GM19035 (cell line): ENCODE data around the gene ABCA5.
"Not testable (repeated sequence)": the region's sequence is repeated elsewhere in the genome, so short reads cannot be mapped to it uniquely, and the experiment has no call there.

ENCODE experiments used
- ATAC-seq: cut with Tn5 transposase; IDR thresholded peaks from one replicate; pipeline ENCODE4 v1.9.1; 2021; ENCODE audit not compliant: unreplicated experiment

ABCA5 gene

GRCh38 chr17:69213059-69213813, 113.7 kb downstream of the ABCA5 start:
- no peak for ATAC-seq

- no peak for ATAC-seq
Observed at GRCh38 chr17:69208640-69209039, 118.3 kb downstream of the ABCA5 start.

- no peak for ATAC-seq
Observed at GRCh38 chr17:69207151-69207550, 119.8 kb downstream of the ABCA5 start.

- ATAC-seq, result no peak
Observed at GRCh38 chr17:69198238-69198637, 128.7 kb downstream of the ABCA5 start.

GRCh38 chr17:69196105-69196653, 130.8 kb downstream of the ABCA5 start:
- not testable (repeated sequence) for ATAC-seq
